ENCODE results near the gene ANG.
"Not testable (repeated sequence)": the region's sequence is repeated elsewhere in the genome, so short reads cannot be mapped to it uniquely, and the experiment has no call there.

- not testable (repeated sequence) for TF ChIP-seq POLR2A (IDR thresholded peaks at IDR 0.05; ENCODE audit: control extremely low read depth in 1 of 2, low read depth in 2 of 2, low read length in 2 of 2); EZH2 (IDR thresholded peaks at IDR 0.05; ENCODE audit: low read depth, low read length, severe bottlenecking); CTCF (IDR thresholded peaks at IDR 0.05; ENCODE audit: control extremely low read depth in 1 of 3, insufficient read depth in 1 of 3, low read depth in 1 of 3, low read length in 3 of 3); TCF12 (IDR thresholded peaks at IDR 0.05; ENCODE audit: low read depth, low read length); RAD21 (IDR thresholded peaks at IDR 0.05 in 1 of 2, conservative IDR thresholded peaks at IDR 0.05 in 1 of 2; ENCODE audit: low read depth in 2 of 2, low read length in 2 of 2); MAX (IDR thresholded peaks at IDR 0.05); SP1 (IDR thresholded peaks at IDR 0.05; ENCODE audit: low read depth, low read length); YY1 (IDR thresholded peaks at IDR 0.05; ENCODE audit: low read depth, low read length); CREB1 (IDR thresholded peaks at IDR 0.05); SAP30 (IDR thresholded peaks at IDR 0.05; ENCODE audit: insufficient read depth, insufficient replicate concordance, low read length); MAFK (IDR thresholded peaks at IDR 0.05; ENCODE audit: low read depth, low read length)
These were observed 37.6 kb downstream of the ANG start for GRCh38 chr14:20726121-20726520.
